Head of caudate nucleus (tissue), 42 donors: ENCODE data around the gene MIDN.
A peak's percentile ranks its signal among the peaks of the same experiment; 100 is the strongest.
"Not testable (repeated sequence)": the region's sequence is repeated elsewhere in the genome, so short reads cannot be mapped to it uniquely, and the experiment has no call there.

Experiments used
- DNase-seq, 42 donors: peaks; one replicate each; pipeline versions ENCODE4 v3.0.0 to v3.0.0-alpha.2; 2020 to 2021; ENCODE audit warnings: mixed read lengths in 7 of 42
- intact Hi-C: fragments of 100-400 bp; cut with DNase I; formaldehyde crosslinking; loops from one replicate; pipeline ENCODE4 v1.15.0; 2022

MIDN gene

GRCh38 chr19:1248139-1248785 lies at the start of gene MIDN:
Gene MIDN (plus strand): TSS chr19:1248583. CDS start chr19:1250297, 1,714 bp downstream.
- peak in 28 of 42 donors; percentile 52 to 88 (median 72) for DNase-seq
- intact Hi-C loops = loop anchor here (2.0 kb wide), 1 partner anchor 19 kb away; no protein-coding TSS in a partner anchor

- intact Hi-C loops = no loop called here
- no peak for DNase-seq
Measured at GRCh38 chr19:1199531-1199930, 48.9 kb upstream of the MIDN start.

- DNase-seq, intact Hi-C loops: not testable (repeated sequence)
Measured at GRCh38 chr19:1200614-1201013, 47.8 kb upstream of the MIDN start.

- intact Hi-C loops = no loop called here
- peak; percentile 93 to 100 (median 99) for DNase-seq
Measured at GRCh38 chr19:1205114-1206099, 43.0 kb upstream of the MIDN start, which contains the start of gene STK11. Gene STK11 (plus strand): TSS chr19:1205778. CDS start chr19:1206914, 1,136 bp downstream.

- no peak for DNase-seq
- intact Hi-C loops = no loop called here
Measured at GRCh38 chr19:1206150-1206863, 42.1 kb upstream of the MIDN start.

- intact Hi-C loops = no loop called here
- peak in 2 of 42 donors; percentile 54 to 55 for DNase-seq
Measured at GRCh38 chr19:1206864-1207450, 41.4 kb upstream of the MIDN start.

GRCh38 chr19:1208830-1209229 lies 39.6 kb upstream of the MIDN start:
- intact Hi-C loops, DNase-seq: not testable (repeated sequence)

GRCh38 chr19:1210227-1210538 lies 38.2 kb upstream of the MIDN start:
- intact Hi-C loops = no loop called here
- DNase-seq = peak in 39 of 42 donors; percentile 39 to 82 (median 69)

GRCh38 chr19:1211494-1212234 lies 36.7 kb upstream of the MIDN start:
- intact Hi-C loops = no loop called here
- DNase-seq = peak in 1 of 42 donors; percentile 14

GRCh38 chr19:1213391-1214286 lies 34.7 kb upstream of the MIDN start:
- intact Hi-C loops = no loop called here
- DNase-seq = peak in 25 of 42 donors; percentile 31 to 77 (median 60)

GRCh38 chr19:1214299-1214861 lies 34.0 kb upstream of the MIDN start:
- intact Hi-C loops = no loop called here
- no peak for DNase-seq

GRCh38 chr19:1214862-1215731 lies 33.3 kb upstream of the MIDN start:
- DNase-seq = peak in 32 of 42 donors; percentile 45 to 84 (median 70)
- intact Hi-C loops = no loop called here

GRCh38 chr19:1216756-1217155 lies 31.6 kb upstream of the MIDN start:
- no peak for DNase-seq
- intact Hi-C loops = no loop called here

- intact Hi-C loops = no loop called here
- no peak for DNase-seq
Measured at GRCh38 chr19:1217366-1217765, 31.0 kb upstream of the MIDN start.

GRCh38 chr19:1218751-1219567 lies 29.4 kb upstream of the MIDN start:
- intact Hi-C loops = no loop called here
- DNase-seq = no peak
